Gastroesophageal sphincter (tissue), 4 donors: ENCODE measurements around the gene ITGBL1. TPM values are rescaled to one million over a fixed set of nuclear protein-coding genes. Genes with fewer than 3 reads are reported as not detected.

Source experiments
- ATAC-seq: fragments of 150-250 bp; one replicate; pipeline ENCODE4 v1.9.1; 2016; ENCODE audit warnings: mild to moderate bottlenecking, moderate library complexity
- H3K27ac ChIP-seq, 4 donors: fragments of 200-600 bp; sonication (generic) in 3 of 4; 1 replicate in 3 of 4; 2 replicates in 1 of 4; pipeline ENCODE4 v1.5.1; 2016 to 2019
- H3K27me3 ChIP-seq: fragments of 200-600 bp; sonication (generic); one replicate; pipeline ENCODE4 v1.5.1; 2019
- H3K36me3 ChIP-seq, 2 donors: fragments of 200-600 bp; sonication (generic); one replicate each; pipeline ENCODE4 v1.5.1; 2019; ENCODE audit warnings: control low read depth in 1 of 2
- H3K4me1 ChIP-seq, 3 donors: fragments of 200-600 bp; sonication (generic); 1 replicate in 2 of 3; 2 replicates in 1 of 3; pipeline ENCODE4 v1.5.1; 2016 to 2019; ENCODE audit warnings: control low read depth in 2 of 3
- H3K4me3 ChIP-seq, 2 donors: fragments of 200-600 bp; sonication (generic); one replicate each; pipeline ENCODE4 v1.5.1; 2019; ENCODE audit warnings: mild to moderate bottlenecking in 1 of 2, moderate library complexity in 1 of 2
- H3K9me3 ChIP-seq, 3 donors: fragments of 200-600 bp; sonication (generic); one replicate each; pipeline ENCODE4 v1.5.1; 2017 to 2019; ENCODE audit warnings: control low read depth in 2 of 3
- EP300 ChIP-seq: sonication (generic); formaldehyde crosslinking; IDR thresholded peaks from one replicate; pipeline ENCODE4 v1.6.1; 2017; ENCODE audit warnings: antibody characterized with exemption, mild to moderate bottlenecking
- POLR2A ChIP-seq, 2 donors: fragments of 450-650 bp; IDR thresholded peaks; one replicate each; pipeline ENCODE4 v1.6.1; 2017; ENCODE audit warnings: antibody characterized with exemption in 2 of 2, mild to moderate bottlenecking in 2 of 2, moderate library complexity in 1 of 2
- POLR2AphosphoS5 ChIP-seq: sonication (generic); formaldehyde crosslinking; IDR thresholded peaks from one replicate; pipeline ENCODE4 v1.6.1; 2017; ENCODE audit warnings: antibody characterized with exemption
- WGBS, 2 donors: methylation state at CpG; one replicate each; pipeline ENCODE4 v1.1.5; 2018; ENCODE audit warnings: low coverage in 1 of 2; 5-methylcytosine and 5-hydroxymethylcytosine counted together
- total RNA-seq, 4 donors: library from RNA; depleted of rRNA; stranded (reverse); fragments of >200 nt; gene quantifications; one replicate each; pipeline ENCODE4 v1.1.0, GENCODE V29; 2016
- TF ChIP-seq, protein P1 (sequence below), 4 experiments: fragments of 200-600 bp in 2 of 4; fragments of 450-650 bp in 2 of 4; sonication (generic) in 1 of 4; IDR thresholded peaks; one replicate each; pipeline ENCODE4 v1.5.1; 2017 to 2019; ENCODE audit warnings: antibody characterized with exemption in 4 of 4, mild to moderate bottlenecking in 2 of 4, moderate library complexity in 2 of 4

The ITGBL1 gene
- total RNA-seq, 4 donors from 2014 or later = 8.6 to 28.0 (median 12.8) TPM

DNA sequence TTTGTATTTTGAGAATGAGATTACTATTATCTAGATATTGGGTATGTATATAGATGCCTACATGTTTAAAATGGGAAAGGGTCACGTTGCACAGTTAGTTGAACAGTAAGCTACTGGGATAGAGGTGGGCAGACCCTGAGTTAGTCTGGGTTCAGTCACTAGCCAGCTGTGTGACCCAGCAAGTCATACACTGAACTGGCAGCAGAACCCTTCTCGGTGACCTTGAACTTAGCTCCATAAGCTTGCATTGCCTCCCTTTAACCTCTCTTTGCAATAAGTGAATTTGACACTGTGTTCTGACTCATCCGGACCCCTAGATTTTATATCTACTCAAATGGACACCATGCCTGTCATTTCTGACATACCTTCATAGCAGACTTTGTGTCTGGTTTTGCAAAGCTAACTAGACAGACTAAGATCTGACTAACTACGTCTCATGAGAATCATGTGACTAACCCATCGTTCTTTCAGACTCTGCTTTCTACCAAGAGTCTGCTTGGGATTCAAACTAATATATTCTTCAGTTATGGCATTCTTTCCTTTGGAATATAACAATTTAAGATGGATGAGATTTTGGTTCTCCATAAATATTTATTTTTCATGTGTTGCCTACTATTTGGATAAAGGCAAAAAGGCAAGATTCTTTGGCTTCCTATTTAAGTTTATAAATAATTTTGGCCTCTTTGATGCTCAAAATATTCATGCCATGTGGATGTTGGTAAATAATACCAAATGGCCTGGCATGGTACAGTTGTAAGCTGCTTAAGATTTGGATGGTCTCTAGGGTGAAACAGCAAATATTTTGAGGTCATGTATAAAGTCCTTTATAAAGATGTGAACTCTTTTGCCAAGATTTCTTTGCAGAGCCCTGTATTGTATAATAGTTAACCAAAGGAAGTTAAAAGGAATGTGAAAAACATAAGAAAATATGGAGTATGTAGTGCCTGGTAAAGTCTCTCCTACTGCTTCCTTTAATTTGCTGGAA, 159.3 kb downstream of the ITGBL1 start:
- ATAC-seq = no peak
- 63 to 75% methylated on average over 5 of the region's 5 CpGs for WGBS, 2 donors
- H3K4me3 ChIP-seq = no peak overlapping the region

DNA sequence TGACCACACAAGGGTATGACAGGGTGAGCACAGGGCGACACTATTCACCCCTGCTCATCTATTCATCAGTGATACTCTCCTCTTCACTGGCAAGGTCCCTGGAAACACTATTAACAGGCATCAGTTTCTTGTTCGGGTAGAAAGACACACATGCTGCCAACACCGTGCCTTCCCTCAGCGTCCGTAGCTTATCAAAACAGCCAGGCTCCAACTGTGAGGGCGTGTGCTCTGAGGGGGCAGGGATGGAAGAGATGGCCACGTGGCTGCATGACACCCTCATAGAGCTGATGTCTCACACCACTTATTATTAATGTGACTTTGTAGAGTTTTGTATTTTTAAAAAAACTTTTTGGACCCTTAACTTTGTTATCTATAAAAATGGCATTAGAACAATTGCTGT, 160.3 kb downstream of the ITGBL1 start:
- H3K27ac ChIP-seq = no peak overlapping the region
- WGBS, 2 donors = 33 to 38% methylated on average over 3 to 7 of the region's 7 CpGs
- no peak for ATAC-seq

More for the DNA sequence above, 159.3 kb downstream of the ITGBL1 start:
- Histone ChIP-seq H3K36me3 (no peaks in the 10 kb centered on the region), H3K27me3 (no peaks in the 10 kb centered on the region), H3K4me1 (no peaks in the 10 kb centered on the region), H3K9me3 (no peaks in the 10 kb centered on the region), H3K27ac (no peak overlapping the region)
- TF ChIP-seq, protein P1, sequence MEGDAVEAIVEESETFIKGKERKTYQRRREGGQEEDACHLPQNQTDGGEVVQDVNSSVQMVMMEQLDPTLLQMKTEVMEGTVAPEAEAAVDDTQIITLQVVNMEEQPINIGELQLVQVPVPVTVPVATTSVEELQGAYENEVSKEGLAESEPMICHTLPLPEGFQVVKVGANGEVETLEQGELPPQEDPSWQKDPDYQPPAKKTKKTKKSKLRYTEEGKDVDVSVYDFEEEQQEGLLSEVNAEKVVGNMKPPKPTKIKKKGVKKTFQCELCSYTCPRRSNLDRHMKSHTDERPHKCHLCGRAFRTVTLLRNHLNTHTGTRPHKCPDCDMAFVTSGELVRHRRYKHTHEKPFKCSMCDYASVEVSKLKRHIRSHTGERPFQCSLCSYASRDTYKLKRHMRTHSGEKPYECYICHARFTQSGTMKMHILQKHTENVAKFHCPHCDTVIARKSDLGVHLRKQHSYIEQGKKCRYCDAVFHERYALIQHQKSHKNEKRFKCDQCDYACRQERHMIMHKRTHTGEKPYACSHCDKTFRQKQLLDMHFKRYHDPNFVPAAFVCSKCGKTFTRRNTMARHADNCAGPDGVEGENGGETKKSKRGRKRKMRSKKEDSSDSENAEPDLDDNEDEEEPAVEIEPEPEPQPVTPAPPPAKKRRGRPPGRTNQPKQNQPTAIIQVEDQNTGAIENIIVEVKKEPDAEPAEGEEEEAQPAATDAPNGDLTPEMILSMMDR (IDR thresholded peaks at IDR 0.05) = no peak
- no peak for TF ChIP-seq EP300
- TF ChIP-seq POLR2AphosphoS5 = no peak
- TF ChIP-seq POLR2A (IDR thresholded peaks at IDR 0.05) = no peak

DNA sequence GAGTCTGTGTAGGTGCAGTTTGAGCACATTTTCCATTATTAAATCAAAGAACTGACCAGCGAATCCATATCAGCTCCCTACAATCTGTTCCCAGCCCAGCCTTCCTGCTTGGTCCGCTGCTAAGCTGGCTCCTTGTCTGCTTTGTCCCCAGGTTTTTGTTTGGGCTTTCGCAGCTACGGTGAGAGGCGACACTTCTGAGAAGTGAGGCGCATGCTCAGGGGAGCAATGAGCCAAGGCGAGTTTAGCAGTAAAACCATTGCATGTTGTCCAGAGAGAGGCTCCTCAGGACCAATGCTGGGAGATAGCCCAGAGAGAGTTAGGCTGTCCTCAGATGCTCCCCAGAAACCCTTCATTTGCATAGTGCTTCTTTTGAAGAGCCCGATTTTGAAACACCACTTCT, 162.0 kb downstream of the ITGBL1 start:
- Histone ChIP-seq H3K27me3 (no peaks in the 10 kb centered on the region), H3K4me3 (no peak overlapping the region), H3K36me3 (no peaks in the 10 kb centered on the region), H3K4me1 (no peaks in the 10 kb centered on the region), H3K9me3 (no peaks in the 10 kb centered on the region), H3K27ac (no peak overlapping the region)
- ATAC-seq = no peak
- 77 to 82% methylated on average over 1 to 2 of the region's 8 CpGs for WGBS, 2 donors
- TF ChIP-seq EP300 (no peak), POLR2AphosphoS5 (no peak), POLR2A (IDR thresholded peaks at IDR 0.05) (no peak)
- TF ChIP-seq, protein P1 (IDR thresholded peaks at IDR 0.05) = no peak

More for the DNA sequence above, 160.3 kb downstream of the ITGBL1 start:
- H3K4me1 ChIP-seq = no peaks in the 10 kb centered on the region
- H3K4me3 ChIP-seq = no peak overlapping the region
- no peak for TF ChIP-seq POLR2AphosphoS5
- no peak for TF ChIP-seq POLR2A (IDR thresholded peaks at IDR 0.05)
- TF ChIP-seq, protein P1 (IDR thresholded peaks at IDR 0.05) = no peak
- no peak for TF ChIP-seq EP300
- H3K27me3 ChIP-seq = no peaks in the 10 kb centered on the region
- H3K9me3 ChIP-seq = no peaks in the 10 kb centered on the region
- no peaks in the 10 kb centered on the region for H3K36me3 ChIP-seq

DNA sequence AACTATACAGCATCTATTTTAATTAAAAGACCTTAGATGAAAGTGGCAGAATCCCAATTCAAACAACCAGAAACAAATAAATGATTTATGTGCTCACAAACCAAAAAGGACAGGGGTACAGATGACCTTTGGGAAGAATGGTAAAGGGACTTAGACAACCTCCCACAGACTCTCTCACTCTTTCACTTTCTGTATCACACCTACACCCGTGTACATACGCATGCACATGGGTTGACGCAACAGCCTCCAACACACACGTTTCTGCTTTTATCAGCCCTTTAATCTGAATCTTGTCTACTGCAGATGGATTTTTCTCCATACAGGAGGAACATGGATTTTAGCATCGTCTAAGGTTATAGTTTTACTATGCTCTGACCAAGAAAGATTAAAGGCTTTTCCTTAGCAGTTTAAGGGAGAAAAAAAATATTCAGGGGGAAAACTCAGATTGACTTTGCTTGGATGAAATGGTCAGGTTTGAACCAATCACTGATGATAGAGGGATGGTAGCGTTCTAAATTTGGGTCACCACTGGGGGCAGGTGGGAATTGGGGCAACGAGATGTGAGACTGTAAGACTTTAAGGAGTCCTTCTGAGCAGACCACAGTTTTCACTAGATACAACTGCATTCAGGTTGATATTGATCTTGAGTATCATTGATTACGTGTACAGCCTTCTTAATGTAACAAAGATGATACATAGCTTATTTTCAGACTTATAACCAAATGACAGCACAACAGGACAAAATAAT, 166.1 kb downstream of the ITGBL1 start:
- ATAC-seq = no peak
- Histone ChIP-seq H3K27me3 (no peaks in the 10 kb centered on the region), H3K36me3 (no peaks in the 10 kb centered on the region), H3K27ac (no peak overlapping the region), H3K4me1 (peaks cover 0 to 1% (median 0%) of the 10 kb centered on the region in 3 donors), H3K9me3 (no peaks in the 10 kb centered on the region), H3K4me3 (no peak overlapping the region)
- WGBS, 2 donors = 75 to 89% methylated on average over 7 to 8 of the region's 8 CpGs
- TF ChIP-seq EP300 (no peak), POLR2A (IDR thresholded peaks at IDR 0.05) (no peak), POLR2AphosphoS5 (no peak)
- TF ChIP-seq, protein P1 (IDR thresholded peaks at IDR 0.05) = no peak
